PFSK-1 (cell line): ENCODE results near the gene S1PR4.

Experiments used
- FOXP2 ChIP-seq: optimal IDR thresholded peaks from 2 replicates; pipeline ENCODE3; 2011; ENCODE audit warnings: borderline replicate concordance, control low read depth, inconsistent platforms; ENCODE audit not compliant: insufficient read depth; ENCODE audit errors: extremely low read length, extremely low read depth
- POLR2AphosphoS5 ChIP-seq: IDR thresholded peaks from 2 replicates; pipeline ENCODE4 v1.6.1; 2012; ENCODE audit warnings: low read depth, mild to moderate bottlenecking, control low read depth, low read length, moderate library complexity
- SIN3A ChIP-seq: IDR thresholded peaks from 2 replicates; pipeline ENCODE4 v1.6.1; 2012; ENCODE audit warnings: mild to moderate bottlenecking, low read length, moderate library complexity, borderline replicate concordance; ENCODE audit not compliant: insufficient read depth
- TAF1 ChIP-seq: IDR thresholded peaks from 2 replicates; pipeline ENCODE4 v1.6.1; 2012; ENCODE audit warnings: low read length, control low read depth, borderline replicate concordance; ENCODE audit not compliant: insufficient read depth
- TF ChIP-seq, protein P1 (sequence below), 2 experiments: IDR thresholded peaks; 2 replicates each; pipeline versions ENCODE4 v1.6.1 to v1.8.0; 2011 to 2012; ENCODE audit warnings: low read depth in 2 of 2, low read length in 2 of 2, control low read depth in 1 of 2, inconsistent platforms in 1 of 2, mild to moderate bottlenecking in 1 of 2, moderate library complexity in 1 of 2; ENCODE audit not compliant: insufficient read depth in 1 of 2

DNA sequence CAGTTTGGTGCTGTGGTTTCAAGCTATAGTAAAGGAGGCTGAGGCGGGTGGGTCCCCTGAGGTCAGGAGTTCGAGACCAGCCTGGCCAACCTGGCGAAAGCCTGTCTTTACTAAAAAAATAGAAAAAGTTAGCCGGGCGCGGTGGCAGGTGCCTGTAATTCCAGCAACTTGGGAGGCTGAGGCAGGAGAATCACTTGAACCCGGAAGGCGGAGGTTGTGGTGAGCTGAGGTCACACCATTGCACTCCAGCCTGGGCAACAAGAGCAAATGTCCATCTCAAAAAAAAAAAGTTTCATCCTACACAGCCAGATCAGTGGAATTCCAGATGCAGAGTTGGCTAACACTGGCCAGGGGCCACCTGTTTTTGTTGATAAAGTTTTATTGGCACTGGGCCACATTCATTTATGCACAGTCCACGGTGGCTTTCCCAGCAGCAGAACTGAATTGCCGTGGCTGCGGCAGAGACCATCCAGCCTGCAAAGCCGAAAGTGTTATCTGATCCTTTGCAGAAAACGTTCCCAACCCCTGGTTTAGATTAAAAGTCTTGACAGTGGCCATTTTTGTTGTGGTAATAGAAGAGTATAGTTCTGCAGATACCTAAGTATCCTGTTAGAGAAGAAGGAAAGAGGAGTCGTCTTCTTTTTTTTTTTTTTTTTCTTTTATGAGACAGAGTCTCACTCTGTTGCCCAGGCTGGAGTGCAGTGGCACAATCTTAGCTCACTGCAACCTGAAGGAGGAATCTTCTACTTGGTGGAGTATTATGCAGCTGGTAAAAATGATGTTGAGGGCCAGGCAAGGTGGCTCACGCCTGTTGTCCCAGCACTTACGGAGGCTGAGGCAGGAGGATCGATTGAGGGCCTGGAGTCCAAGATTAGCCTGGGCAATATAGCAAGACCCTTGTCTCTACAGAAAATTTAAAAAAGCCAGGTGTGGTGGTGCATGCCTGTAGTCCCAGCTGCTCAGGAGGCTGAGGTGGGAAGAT, 15.8 kb downstream of the S1PR4 start:
- no peak for TF ChIP-seq POLR2AphosphoS5
- TF ChIP-seq TAF1: no peak
- no peak for TF ChIP-seq SIN3A
- TF ChIP-seq, protein P1, sequence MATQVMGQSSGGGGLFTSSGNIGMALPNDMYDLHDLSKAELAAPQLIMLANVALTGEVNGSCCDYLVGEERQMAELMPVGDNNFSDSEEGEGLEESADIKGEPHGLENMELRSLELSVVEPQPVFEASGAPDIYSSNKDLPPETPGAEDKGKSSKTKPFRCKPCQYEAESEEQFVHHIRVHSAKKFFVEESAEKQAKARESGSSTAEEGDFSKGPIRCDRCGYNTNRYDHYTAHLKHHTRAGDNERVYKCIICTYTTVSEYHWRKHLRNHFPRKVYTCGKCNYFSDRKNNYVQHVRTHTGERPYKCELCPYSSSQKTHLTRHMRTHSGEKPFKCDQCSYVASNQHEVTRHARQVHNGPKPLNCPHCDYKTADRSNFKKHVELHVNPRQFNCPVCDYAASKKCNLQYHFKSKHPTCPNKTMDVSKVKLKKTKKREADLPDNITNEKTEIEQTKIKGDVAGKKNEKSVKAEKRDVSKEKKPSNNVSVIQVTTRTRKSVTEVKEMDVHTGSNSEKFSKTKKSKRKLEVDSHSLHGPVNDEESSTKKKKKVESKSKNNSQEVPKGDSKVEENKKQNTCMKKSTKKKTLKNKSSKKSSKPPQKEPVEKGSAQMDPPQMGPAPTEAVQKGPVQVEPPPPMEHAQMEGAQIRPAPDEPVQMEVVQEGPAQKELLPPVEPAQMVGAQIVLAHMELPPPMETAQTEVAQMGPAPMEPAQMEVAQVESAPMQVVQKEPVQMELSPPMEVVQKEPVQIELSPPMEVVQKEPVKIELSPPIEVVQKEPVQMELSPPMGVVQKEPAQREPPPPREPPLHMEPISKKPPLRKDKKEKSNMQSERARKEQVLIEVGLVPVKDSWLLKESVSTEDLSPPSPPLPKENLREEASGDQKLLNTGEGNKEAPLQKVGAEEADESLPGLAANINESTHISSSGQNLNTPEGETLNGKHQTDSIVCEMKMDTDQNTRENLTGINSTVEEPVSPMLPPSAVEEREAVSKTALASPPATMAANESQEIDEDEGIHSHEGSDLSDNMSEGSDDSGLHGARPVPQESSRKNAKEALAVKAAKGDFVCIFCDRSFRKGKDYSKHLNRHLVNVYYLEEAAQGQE (IDR thresholded peaks at IDR 0.05; ENCODE audit: insufficient read depth in 1 of 2, low read depth in 2 of 2, low read length in 2 of 2): no peak
- TF ChIP-seq FOXP2: no peak
